ENCODE data around the gene THPO.
A peak's percentile ranks its signal among the peaks of the same experiment; 100 is the strongest.

Gene THPO

DNA sequence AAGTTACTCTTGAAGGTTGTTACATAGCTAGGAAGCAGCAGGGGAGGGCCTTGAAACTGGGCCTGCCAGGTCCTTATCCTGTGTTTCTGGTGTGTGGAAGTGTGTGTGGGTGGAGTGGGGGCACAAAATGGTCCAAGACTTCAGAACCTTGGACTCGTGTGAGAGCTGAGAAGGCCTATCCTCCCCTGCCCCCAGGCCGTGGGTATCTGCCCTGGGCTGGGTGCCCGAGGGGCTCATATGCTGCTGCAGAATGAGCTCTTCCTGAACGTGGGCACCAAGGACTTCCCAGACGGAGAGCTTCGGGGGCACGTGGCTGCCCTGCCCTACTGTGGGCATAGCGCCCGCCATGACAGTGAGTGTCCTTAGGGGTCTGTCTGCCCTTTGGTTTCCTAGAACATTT, 6.3 kb upstream of the THPO start:
- DNase-seq = no peak

DNA sequence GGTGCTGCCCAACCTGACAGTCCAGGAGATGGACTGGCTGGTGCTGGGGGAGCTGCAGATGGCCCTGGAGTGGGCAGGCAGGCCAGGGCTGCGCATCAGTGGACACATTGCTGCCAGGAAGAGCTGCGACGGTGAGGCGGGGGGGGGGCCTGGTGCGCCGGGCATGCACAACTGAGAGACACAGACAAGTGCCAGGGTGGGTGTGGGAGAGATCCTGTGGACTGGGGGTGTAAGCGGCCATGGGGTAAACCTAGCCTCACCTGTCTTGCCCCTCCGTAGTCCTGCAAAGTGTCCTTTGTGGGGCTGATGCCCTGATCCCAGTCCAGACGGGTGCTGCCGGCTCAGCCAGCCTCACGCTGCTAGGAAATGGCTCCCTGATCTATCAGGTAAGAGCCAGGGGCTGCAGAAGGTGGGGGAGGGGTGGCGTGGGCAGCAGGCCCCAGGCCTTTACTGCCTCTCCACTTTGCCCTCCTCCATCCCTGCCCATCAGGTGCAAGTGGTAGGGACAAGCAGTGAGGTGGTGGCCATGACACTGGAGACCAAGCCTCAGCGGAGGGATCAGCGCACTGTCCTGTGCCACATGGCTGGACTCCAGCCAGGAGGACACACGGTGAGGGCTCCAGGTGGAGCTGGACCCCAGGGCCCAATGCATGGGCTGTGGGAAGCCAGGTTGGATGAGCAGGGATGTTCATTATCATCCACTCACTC, 5.2 kb upstream of the THPO start:
- DNase-seq = no peak

- no peak for DNase-seq
These were observed 4.5 kb upstream of the THPO start for GRCh38 chr3:184382326-184383032.

- DNase-seq = no peak
These were observed 3.5 kb upstream of the THPO start for GRCh38 chr3:184381261-184382224.

DNA sequence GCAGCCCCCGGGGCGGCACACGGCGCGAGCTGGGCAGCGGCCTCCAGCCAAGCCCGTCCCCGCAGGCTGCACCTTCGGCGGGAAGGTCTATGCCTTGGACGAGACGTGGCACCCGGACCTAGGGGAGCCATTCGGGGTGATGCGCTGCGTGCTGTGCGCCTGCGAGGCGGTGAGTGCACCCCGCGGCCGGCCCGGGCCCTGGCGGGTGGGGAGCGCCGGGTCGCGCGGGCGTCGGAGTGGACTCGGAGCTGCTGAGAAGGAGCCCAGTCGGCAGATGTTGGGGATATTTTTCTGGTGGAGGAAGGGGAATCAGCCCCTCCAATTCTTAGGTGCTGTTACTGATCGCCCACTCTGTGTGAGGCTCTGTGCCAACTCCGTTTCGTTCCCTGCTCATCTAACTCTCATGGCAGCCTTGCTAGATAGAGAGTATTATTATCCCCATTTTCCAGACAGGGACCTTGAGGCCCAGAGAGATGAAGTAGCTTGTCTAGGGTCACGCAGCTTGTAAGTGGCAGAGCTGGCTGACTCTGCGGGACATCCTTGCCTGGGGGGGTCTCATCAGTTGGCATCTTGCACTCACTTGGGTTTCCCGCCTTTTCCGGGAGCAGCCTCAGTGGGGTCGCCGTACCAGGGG, 2.7 kb upstream of the THPO start:
- DNase-seq = no peak

- DNase-seq = no peak
These were observed 2.2 kb upstream of the THPO start for GRCh38 chr3:184380185-184380626.

GRCh38 chr3:184379358-184380184, 1.6 kb upstream of the THPO start, which contains the start of gene CHRD:
TSS of gene CHRD (plus strand) at chr3:184380054. CDS start at chr3:184380319, 265 bp downstream.
- no peak for DNase-seq

GRCh38 chr3:184378651-184379357, 797 bp upstream of the THPO start:
- no peak for DNase-seq

DNA sequence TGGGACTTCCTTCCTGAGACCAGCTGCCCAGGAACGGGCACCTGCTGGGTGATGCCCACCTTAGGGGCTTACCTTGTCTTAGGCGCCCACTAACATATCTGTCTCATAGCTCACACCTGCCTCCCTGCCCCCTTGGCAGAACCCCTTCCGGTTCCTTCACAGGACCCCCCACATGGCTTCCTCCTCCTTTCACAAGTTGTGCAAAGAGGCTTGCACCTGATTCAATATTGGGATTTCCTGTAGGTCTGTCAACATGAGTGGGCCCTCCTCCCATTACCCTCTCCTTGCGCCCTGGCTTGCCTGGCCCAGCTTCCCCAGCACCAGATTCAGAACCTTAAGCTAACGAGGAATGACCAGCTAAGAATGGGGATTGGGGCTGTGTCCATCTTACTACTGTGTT, 633 bp downstream of the THPO start:
- DNase-seq = no peak

GRCh38 chr3:184375747-184376461, 2.1 kb downstream of the THPO start:
- DNase-seq = no peak

- DNase-seq = no peak
These were observed 4.6 kb downstream of the THPO start for GRCh38 chr3:184373422-184373821.

GRCh38 chr3:184372911-184373310, 5.1 kb downstream of the THPO start:
- DNase-seq = no peak

- DNase-seq = no peak
These were observed 5.6 kb downstream of the THPO start for GRCh38 chr3:184372296-184372821.

DNA sequence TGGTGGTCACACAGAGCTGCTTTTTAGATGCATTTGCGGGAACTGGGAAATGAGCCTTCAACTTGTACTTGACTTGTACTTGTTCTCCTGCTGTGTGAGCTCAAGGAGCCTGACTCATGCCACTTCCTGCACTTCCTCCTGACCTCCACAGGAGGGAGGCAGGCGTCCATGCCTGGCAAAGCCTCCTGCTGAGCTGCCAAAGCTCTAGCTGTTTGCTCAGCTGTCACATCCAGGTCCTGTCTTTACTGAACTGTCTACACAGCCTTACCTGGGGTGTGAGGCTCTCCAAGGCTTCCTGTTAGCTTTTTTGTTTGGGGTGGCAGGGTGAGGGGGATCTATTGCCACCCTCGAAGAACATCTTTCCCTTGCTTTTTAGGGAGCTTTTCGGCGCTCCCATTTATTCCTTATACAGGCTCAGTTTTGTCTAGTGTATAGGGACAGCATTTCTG, 6.4 kb downstream of the THPO start:
- peak; percentile 56 for DNase-seq

DNA sequence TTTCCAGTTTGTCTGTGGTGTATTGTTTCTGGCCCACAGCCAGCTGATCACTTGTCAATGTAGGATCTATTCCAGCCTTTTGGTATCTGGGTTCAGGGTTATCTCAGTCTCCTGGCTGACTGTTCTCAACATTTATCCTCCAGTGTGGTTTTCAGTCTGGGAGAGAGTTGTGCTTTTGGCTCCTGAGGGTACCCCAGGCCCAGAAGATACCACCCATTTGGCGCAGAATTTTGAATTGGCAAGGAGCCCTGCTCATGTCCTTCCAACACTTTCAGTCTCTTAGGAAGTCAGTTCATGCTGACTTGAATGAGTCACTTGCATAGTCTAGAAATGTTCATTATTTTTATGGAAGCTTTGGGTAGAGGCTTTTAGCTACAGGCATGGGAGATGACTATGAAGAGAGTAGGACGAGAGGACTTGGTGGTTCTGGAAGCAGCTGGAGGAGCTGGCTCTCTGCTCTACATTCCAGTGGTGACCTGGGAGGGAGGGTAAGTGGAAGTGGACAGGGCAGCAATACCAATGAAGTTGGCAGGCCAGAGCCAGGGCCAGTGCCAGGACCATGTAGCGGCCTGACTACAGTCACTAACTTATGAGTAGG, 9.3 kb downstream of the THPO start:
- DNase-seq = no peak

DNA sequence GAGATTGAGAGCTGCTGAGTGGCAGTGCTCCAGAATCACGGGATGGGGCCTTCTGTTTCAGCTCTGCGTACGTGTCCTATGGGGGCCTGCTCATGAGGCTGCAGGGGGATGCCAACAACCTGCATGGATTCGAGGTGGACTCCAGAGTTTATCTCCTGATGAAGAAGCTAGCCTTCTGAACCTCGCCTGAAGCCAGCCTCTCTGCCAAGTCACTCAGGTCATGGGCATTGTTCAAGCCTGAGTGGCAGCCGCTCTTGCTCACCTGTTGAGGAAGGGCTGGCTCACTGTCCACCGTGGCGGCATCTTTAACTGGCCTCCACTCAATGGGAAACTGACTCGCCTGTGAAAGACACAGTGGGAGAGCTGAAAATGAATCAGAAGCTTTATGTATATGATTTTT, 9.9 kb downstream of the THPO start:
- no peak for DNase-seq

- no peak for DNase-seq
These were observed 11.3 kb downstream of the THPO start for GRCh38 chr3:184366619-184367289.

- DNase-seq = peak; percentile 95
These were observed 15.1 kb downstream of the THPO start for GRCh38 chr3:184362668-184363546.

All from CD4-positive, alpha-beta T cell treated with Interleukin-4 for 4 hours (primary cell).